ENCODE measurements around the gene LEP. TPM values are rescaled to one million over a fixed set of nuclear protein-coding genes. Genes with fewer than 3 reads are reported as not detected.

The LEP gene
- total RNA-seq, 1 donor from 2014 or later: not detected

GRCh38 chr7:128247108-128247507 is 6.0 kb downstream of the LEP start:
- H3K9me3 Mint-ChIP-seq: no peaks in the 10 kb centered on the region
- H3K4me1 Mint-ChIP-seq: no peaks in the 10 kb centered on the region
- no peak overlapping the region for H3K27ac Mint-ChIP-seq
- peaks cover 7% of the 10 kb centered on the region for H3K27me3 Mint-ChIP-seq
- no peak overlapping the region for H3K4me3 Mint-ChIP-seq
- intact Hi-C loops (cut with micrococcal nuclease): no loop called here
- H3K36me3 Mint-ChIP-seq (ENCODE audit: low read depth): no peaks in the 10 kb centered on the region
- DNase-seq: no peak

- no peak for DNase-seq
- Mint-ChIP-seq H3K4me1 (no peaks in the 10 kb centered on the region), H3K9me3 (no peaks in the 10 kb centered on the region), H3K36me3 (ENCODE audit: low read depth) (no peaks in the 10 kb centered on the region), H3K27ac (no peak overlapping the region), H3K4me3 (no peak overlapping the region), H3K27me3 (peaks cover 5% of the 10 kb centered on the region)
- intact Hi-C loops (cut with micrococcal nuclease): no loop called here
These were observed 6.6 kb downstream of the LEP start for GRCh38 chr7:128247640-128248194.

- peaks cover 8% of the 10 kb centered on the region for H3K27me3 Mint-ChIP-seq
- no peaks in the 10 kb centered on the region for H3K9me3 Mint-ChIP-seq
- no peak overlapping the region for H3K4me3 Mint-ChIP-seq
- DNase-seq: no peak
- H3K36me3 Mint-ChIP-seq (ENCODE audit: low read depth): no peaks in the 10 kb centered on the region
- H3K27ac Mint-ChIP-seq: no peak overlapping the region
- intact Hi-C loops (cut with micrococcal nuclease): no loop called here
- H3K4me1 Mint-ChIP-seq: no peaks in the 10 kb centered on the region
These were observed 10.3 kb downstream of the LEP start for GRCh38 chr7:128251337-128251736.

DNA sequence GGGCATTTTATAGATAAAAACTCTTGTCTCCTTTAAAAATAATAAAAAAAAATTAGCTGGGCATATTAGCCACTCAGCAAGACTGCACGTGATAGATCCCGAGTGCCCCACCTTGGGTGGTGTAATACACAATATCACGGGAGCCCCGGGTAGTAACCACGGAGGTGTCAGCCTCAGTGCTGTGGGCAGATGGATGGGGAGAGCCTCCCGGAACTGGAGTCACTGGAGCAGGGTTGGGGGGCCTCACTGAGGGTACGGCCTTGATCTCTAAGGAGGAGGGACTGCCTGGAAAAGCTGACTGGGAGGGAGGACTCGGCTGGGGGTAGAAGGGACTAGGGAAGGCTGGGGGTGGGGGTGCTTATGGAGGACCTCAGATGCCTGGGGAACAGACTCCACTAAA is 12.6 kb downstream of the LEP start:
- intact Hi-C loops (cut with micrococcal nuclease): no loop called here
- H3K27ac Mint-ChIP-seq: no peak overlapping the region
- H3K36me3 Mint-ChIP-seq (ENCODE audit: low read depth): no peaks in the 10 kb centered on the region
- H3K27me3 Mint-ChIP-seq: peaks cover 10% of the 10 kb centered on the region
- no peak for DNase-seq
- no peaks in the 10 kb centered on the region for H3K4me1 Mint-ChIP-seq
- no peaks in the 10 kb centered on the region for H3K9me3 Mint-ChIP-seq
- H3K4me3 Mint-ChIP-seq: no peak overlapping the region

DNA sequence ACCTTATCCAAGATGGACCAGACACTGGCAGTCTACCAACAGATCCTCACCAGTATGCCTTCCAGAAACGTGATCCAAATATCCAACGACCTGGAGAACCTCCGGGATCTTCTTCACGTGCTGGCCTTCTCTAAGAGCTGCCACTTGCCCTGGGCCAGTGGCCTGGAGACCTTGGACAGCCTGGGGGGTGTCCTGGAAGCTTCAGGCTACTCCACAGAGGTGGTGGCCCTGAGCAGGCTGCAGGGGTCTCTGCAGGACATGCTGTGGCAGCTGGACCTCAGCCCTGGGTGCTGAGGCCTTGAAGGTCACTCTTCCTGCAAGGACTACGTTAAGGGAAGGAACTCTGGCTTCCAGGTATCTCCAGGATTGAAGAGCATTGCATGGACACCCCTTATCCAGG is 13.4 kb downstream of the LEP start:
- no peak for DNase-seq
- Mint-ChIP-seq H3K27ac (no peak overlapping the region), H3K4me3 (no peak overlapping the region), H3K9me3 (no peaks in the 10 kb centered on the region), H3K27me3 (peaks cover 9% of the 10 kb centered on the region), H3K4me1 (no peaks in the 10 kb centered on the region), H3K36me3 (ENCODE audit: low read depth) (no peaks in the 10 kb centered on the region)
- intact Hi-C loops (cut with micrococcal nuclease): no loop called here

- intact Hi-C loops (cut with micrococcal nuclease): no loop called here
- Mint-ChIP-seq H3K27ac (no peak overlapping the region), H3K4me3 (no peak overlapping the region), H3K27me3 (peaks cover 5% of the 10 kb centered on the region), H3K4me1 (no peaks in the 10 kb centered on the region), H3K9me3 (no peaks in the 10 kb centered on the region), H3K36me3 (ENCODE audit: low read depth) (no peaks in the 10 kb centered on the region)
- DNase-seq: no peak
These were observed 14.2 kb downstream of the LEP start for GRCh38 chr7:128255271-128255670.

GRCh38 chr7:128257458-128257857 is 16.4 kb downstream of the LEP start:
- no peaks in the 10 kb centered on the region for H3K36me3 Mint-ChIP-seq (ENCODE audit: low read depth)
- H3K4me1 Mint-ChIP-seq: no peaks in the 10 kb centered on the region
- intact Hi-C loops (cut with micrococcal nuclease): no loop called here

DNA sequence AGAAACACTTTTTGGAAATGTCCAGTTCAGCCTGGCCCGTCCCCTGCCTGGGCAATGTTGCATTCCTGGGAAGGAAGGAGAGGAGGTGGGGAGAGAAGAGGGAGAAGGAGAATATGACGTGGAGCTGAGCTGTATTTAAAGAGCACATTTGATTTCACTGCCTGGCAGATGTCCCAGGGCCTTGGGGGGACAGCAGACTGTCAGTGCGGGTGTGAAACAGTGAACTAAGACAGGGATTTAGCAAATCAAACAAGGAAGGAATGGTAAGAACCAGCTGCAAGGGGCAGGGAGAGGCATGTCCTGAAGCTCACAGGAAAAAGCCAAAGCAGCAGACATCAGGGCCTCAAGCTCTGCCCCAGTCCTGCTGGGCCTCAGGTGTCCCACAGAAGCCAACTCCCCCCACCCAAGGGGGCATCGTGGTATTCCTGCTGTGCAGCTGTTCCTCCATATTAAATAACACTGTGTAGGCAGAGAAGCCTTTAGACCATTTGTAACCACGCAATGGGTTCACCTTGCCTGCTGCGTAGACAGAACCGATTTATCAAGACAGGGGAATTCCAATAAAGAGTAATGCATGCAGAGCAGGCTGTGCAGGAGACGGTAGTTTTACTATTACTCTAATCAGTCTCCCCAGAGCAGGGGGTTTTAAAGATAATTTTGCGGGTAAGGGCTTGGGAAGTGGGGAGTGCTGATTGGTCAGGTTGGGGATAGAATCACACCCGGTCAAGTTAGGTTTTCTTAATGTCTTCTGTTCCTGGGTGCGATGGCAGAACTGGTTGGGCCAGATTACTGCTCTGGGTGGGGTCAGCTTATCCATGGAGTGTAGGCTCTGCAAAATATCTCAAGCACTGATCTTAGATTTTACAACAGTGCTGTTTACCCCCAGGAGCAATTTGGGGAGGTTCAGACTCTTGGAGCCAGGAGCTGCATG is 18.3 kb downstream of the LEP start:
- DNase-seq: no peak
- Mint-ChIP-seq H3K9me3 (no peaks in the 10 kb centered on the region), H3K36me3 (ENCODE audit: low read depth) (no peaks in the 10 kb centered on the region), H3K4me1 (no peaks in the 10 kb centered on the region), H3K4me3 (no peak overlapping the region), H3K27ac (no peak overlapping the region), H3K27me3 (peaks cover 9% of the 10 kb centered on the region)
- intact Hi-C loops (cut with micrococcal nuclease): no loop called here

More at GRCh38 chr7:128257458-128257857, 16.4 kb downstream of the LEP start:
- H3K27ac Mint-ChIP-seq: no peak overlapping the region
- peaks cover 5% of the 10 kb centered on the region for H3K27me3 Mint-ChIP-seq
- no peaks in the 10 kb centered on the region for H3K9me3 Mint-ChIP-seq
- no peak for DNase-seq
- H3K4me3 Mint-ChIP-seq: no peak overlapping the region

DNA sequence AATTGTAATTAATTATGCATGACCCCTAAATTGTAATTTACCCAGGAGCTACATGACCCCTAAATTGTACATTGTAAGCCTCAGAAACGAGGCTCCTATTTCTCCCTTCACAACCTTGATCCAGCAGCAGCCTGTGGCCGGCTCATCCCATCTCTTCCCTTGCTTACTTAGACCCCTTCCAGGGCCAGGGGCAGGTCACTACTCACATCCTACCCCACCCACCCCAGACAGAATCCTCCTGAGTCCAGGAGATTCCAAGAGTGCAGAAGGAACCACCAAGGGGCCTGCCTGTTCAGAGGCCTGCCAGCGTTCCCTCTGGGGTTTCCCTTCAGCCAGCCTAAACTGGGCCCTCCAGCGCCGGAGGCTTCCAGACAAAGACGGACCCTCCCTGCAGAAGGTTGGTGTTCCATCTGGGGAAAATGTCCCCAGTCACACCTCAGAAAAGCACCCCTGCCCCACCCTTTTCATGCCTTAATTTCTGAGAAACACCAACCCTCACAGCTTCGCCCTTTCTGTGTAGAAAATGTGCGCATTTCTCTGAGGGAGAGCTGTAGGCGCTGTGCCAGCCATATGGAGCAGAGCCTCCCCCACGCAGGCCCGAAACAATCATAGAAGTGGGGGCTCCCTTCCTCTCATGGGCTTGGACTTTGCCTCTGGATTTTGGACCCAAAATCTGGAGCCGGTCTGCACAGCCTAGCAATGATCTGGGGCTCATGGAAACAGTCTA is 19.2 kb downstream of the LEP start:
- Mint-ChIP-seq H3K4me3 (no peak overlapping the region), H3K9me3 (no peaks in the 10 kb centered on the region), H3K27ac (no peak overlapping the region), H3K27me3 (peaks cover 9% of the 10 kb centered on the region), H3K36me3 (ENCODE audit: low read depth) (no peaks in the 10 kb centered on the region), H3K4me1 (no peaks in the 10 kb centered on the region)
- DNase-seq: no peak
- intact Hi-C loops (cut with micrococcal nuclease): no loop called here

GRCh38 chr7:128262273-128263028 is 21.4 kb downstream of the LEP start:
- no peaks in the 10 kb centered on the region for H3K4me1 Mint-ChIP-seq
- H3K27ac Mint-ChIP-seq: no peak overlapping the region
- no peak overlapping the region for H3K4me3 Mint-ChIP-seq
- H3K9me3 Mint-ChIP-seq: no peaks in the 10 kb centered on the region
- peaks cover 10% of the 10 kb centered on the region for H3K27me3 Mint-ChIP-seq
- H3K36me3 Mint-ChIP-seq (ENCODE audit: low read depth): no peaks in the 10 kb centered on the region
- intact Hi-C loops (cut with micrococcal nuclease): no loop called here
- DNase-seq: no peak

DNA sequence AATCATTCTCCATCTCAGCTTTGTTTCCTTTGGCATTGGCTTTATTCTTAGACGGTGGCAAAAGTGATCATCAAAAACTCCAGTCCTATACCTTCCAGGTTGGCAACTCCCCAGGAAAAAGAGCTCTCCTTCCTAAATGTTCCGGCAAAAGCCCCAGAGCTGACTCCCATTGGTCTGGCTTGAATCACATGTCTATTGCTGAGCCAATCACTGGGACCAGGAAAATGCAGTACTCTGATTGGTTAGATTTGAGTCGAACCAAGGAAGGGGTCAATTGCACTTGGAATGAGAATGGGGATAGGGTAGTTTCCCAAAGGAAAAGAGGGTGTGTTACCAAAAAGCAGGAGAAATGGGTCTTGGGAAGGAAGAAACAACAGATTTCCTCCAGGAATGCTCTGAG is 22.3 kb downstream of the LEP start:
- H3K27ac Mint-ChIP-seq: no peak overlapping the region
- H3K9me3 Mint-ChIP-seq: no peaks in the 10 kb centered on the region
- intact Hi-C loops (cut with micrococcal nuclease): no loop called here
- H3K4me1 Mint-ChIP-seq: no peaks in the 10 kb centered on the region
- DNase-seq: no peak
- H3K36me3 Mint-ChIP-seq (ENCODE audit: low read depth): no peaks in the 10 kb centered on the region
- peaks cover 12% of the 10 kb centered on the region for H3K27me3 Mint-ChIP-seq
- H3K4me3 Mint-ChIP-seq: no peak overlapping the region

- Mint-ChIP-seq H3K4me1 (no peaks in the 10 kb centered on the region), H3K27me3 (peaks cover 18% of the 10 kb centered on the region), H3K36me3 (ENCODE audit: low read depth) (no peaks in the 10 kb centered on the region), H3K27ac (no peak overlapping the region), H3K4me3 (no peak overlapping the region), H3K9me3 (no peaks in the 10 kb centered on the region)
- intact Hi-C loops (cut with micrococcal nuclease): no loop called here
- DNase-seq: no peak
These were observed 23.4 kb downstream of the LEP start for GRCh38 chr7:128264477-128264876.

- H3K27ac Mint-ChIP-seq: no peak overlapping the region
- H3K4me3 Mint-ChIP-seq: no peak overlapping the region
- intact Hi-C loops (cut with micrococcal nuclease): no loop called here
These were observed 24.3 kb downstream of the LEP start for GRCh38 chr7:128265156-128265905.

More at GRCh38 chr7:128265156-128265905, 24.3 kb downstream of the LEP start:
- no peaks in the 10 kb centered on the region for H3K9me3 Mint-ChIP-seq
- H3K36me3 Mint-ChIP-seq (ENCODE audit: low read depth): no peaks in the 10 kb centered on the region
- DNase-seq: no peak
- H3K27me3 Mint-ChIP-seq: peaks cover 22% of the 10 kb centered on the region
- no peaks in the 10 kb centered on the region for H3K4me1 Mint-ChIP-seq

Data from activated CD4-positive, alpha-beta T cell treated with anti-CD3 and anti-CD28 coated beads, Interleukin-2, amount 10 ng/mL, durations not matched to agents 24 days and 14 days (primary cell).